Peyer's patch (tissue), 4 donors: Measurements from ENCODE around the gene MICAL3.

Experiments
- POLR2A ChIP-seq, 2 donors: fragments of 450-650 bp; IDR thresholded peaks; one replicate each; pipeline ENCODE4 v1.5.1; 2017; ENCODE audit warnings: antibody characterized with exemption in 2 of 2, mild to moderate bottlenecking in 2 of 2, moderate library complexity in 2 of 2
- TF ChIP-seq, protein P1 (sequence below), 6 experiments: fragments of 450-650 bp in 4 of 6; fragments of 200-600 bp in 2 of 6; sonication (generic) in 1 of 6; IDR thresholded peaks; one replicate each; pipeline ENCODE4 v1.5.1; 2017 to 2019; ENCODE audit warnings: antibody characterized with exemption in 6 of 6, mild to moderate bottlenecking in 3 of 6, moderate library complexity in 1 of 6

DNA sequence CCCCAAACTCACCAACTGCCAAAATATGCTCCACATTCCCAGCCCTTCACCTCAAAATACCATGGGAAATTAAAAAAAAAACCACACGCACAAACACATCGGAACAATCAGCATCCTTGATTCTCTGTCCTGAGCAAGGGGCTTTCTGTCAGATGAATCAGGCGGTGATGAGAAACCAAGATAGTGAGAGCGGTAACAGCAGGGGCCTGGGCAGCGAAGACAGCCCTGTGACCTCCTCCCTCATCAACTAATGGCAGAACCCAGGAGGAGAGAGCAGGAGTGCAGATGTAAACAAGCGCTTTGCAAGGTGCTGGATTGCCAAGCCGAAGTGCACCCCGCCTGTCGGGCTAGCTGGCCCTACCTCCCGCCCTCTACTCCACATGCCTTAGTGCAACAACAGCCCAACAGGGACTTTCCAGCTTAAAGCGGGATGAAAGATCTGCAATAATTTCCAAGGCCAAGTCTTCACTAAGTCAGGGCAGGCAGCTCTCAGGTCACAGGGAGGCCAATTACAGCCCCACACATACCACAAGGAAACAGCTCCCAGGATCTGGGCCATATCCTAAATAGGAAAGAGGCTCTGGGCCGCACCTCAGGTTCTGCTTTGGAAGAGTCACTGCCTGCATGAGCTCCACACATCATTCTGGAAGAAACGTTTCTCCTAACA lies 177.9 kb downstream of the MICAL3 start:
- TF ChIP-seq POLR2A (IDR thresholded peaks at IDR 0.05) = no peak
- TF ChIP-seq, protein P1, sequence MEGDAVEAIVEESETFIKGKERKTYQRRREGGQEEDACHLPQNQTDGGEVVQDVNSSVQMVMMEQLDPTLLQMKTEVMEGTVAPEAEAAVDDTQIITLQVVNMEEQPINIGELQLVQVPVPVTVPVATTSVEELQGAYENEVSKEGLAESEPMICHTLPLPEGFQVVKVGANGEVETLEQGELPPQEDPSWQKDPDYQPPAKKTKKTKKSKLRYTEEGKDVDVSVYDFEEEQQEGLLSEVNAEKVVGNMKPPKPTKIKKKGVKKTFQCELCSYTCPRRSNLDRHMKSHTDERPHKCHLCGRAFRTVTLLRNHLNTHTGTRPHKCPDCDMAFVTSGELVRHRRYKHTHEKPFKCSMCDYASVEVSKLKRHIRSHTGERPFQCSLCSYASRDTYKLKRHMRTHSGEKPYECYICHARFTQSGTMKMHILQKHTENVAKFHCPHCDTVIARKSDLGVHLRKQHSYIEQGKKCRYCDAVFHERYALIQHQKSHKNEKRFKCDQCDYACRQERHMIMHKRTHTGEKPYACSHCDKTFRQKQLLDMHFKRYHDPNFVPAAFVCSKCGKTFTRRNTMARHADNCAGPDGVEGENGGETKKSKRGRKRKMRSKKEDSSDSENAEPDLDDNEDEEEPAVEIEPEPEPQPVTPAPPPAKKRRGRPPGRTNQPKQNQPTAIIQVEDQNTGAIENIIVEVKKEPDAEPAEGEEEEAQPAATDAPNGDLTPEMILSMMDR (IDR thresholded peaks at IDR 0.05) = no peak
